Mesodermal cell (in vitro differentiated cells): ENCODE data around the gene PARD3B.

Source experiments
- H3K27ac ChIP-seq: 2 replicates; pipeline ENCODE4 v1.7.0; 2013; ENCODE audit warnings: mild to moderate bottlenecking, low read depth, low read length, moderate library complexity; ENCODE audit not compliant: severe bottlenecking
- H3K36me3 ChIP-seq: 2 replicates; pipeline ENCODE4 v1.7.1; 2013; ENCODE audit warnings: mild to moderate bottlenecking, low read length, moderate library complexity; ENCODE audit not compliant: control insufficient read depth, insufficient read depth
- H3K4me1 ChIP-seq: one replicate; pipeline ENCODE4 v1.7.1; 2013; ENCODE audit warnings: mild to moderate bottlenecking, low read length; ENCODE audit not compliant: insufficient read depth, control insufficient read depth, poor library complexity, severe bottlenecking
- H3K4me3 ChIP-seq: 2 replicates; pipeline ENCODE4 v1.7.0; 2013; ENCODE audit warnings: low read length, control low read depth, mild to moderate bottlenecking; ENCODE audit not compliant: insufficient read depth, poor library complexity, severe bottlenecking; ENCODE audit errors: extremely low read depth
- H3K9me3 ChIP-seq: 2 replicates; pipeline ENCODE4 v1.7.1; 2013; ENCODE audit warnings: mild to moderate bottlenecking, low read length, moderate library complexity; ENCODE audit not compliant: control insufficient read depth
- WGBS, 2 experiments: methylation state at CpG; one replicate each; pipeline ENCODE4 v1.1.5; 2013; ENCODE audit warnings: missing lambda C conversion rate in 2 of 2; ENCODE audit not compliant: insufficient coverage in 2 of 2; 5-methylcytosine and 5-hydroxymethylcytosine counted together

The PARD3B gene

GRCh38 chr2:204779771-204780170, 234.5 kb downstream of the PARD3B start:
- Histone ChIP-seq H3K27ac (no peak overlapping the region), H3K36me3 (no peaks in the 10 kb centered on the region), H3K4me1 (no peaks in the 10 kb centered on the region), H3K9me3 (no peaks in the 10 kb centered on the region), H3K4me3 (no peak overlapping the region)

- no peaks in the 10 kb centered on the region for H3K4me1 ChIP-seq
Measured at GRCh38 chr2:204781941-204782340, 236.7 kb downstream of the PARD3B start.

GRCh38 chr2:204790076-204790475, 244.8 kb downstream of the PARD3B start:
- H3K4me3 ChIP-seq, result no peak overlapping the region
- H3K9me3 ChIP-seq, result no peaks in the 10 kb centered on the region
- no peak overlapping the region for H3K27ac ChIP-seq
- no peaks in the 10 kb centered on the region for H3K36me3 ChIP-seq
- 92 to 100% methylated on average over 1 to 2 of the region's 3 CpGs for WGBS, 2 experiments
- no peaks in the 10 kb centered on the region for H3K4me1 ChIP-seq

More at GRCh38 chr2:204781941-204782340, 236.7 kb downstream of the PARD3B start:
- no peaks in the 10 kb centered on the region for H3K9me3 ChIP-seq
- no peak overlapping the region for H3K4me3 ChIP-seq
- no CpG with 5 or more reads among the region's 1 CpG for WGBS, 2 experiments
- H3K36me3 ChIP-seq, result no peaks in the 10 kb centered on the region
- H3K27ac ChIP-seq, result no peak overlapping the region

GRCh38 chr2:204791230-204791629, 246.0 kb downstream of the PARD3B start:
- Histone ChIP-seq H3K9me3 (no peaks in the 10 kb centered on the region), H3K4me1 (no peaks in the 10 kb centered on the region), H3K4me3 (no peak overlapping the region), H3K36me3 (no peaks in the 10 kb centered on the region), H3K27ac (no peak overlapping the region)

- Histone ChIP-seq H3K9me3 (no peaks in the 10 kb centered on the region), H3K4me1 (no peaks in the 10 kb centered on the region), H3K36me3 (no peaks in the 10 kb centered on the region), H3K4me3 (no peak overlapping the region), H3K27ac (no peak overlapping the region)
- 100% methylated on average over 1 of the region's 2 CpGs; no CpG with 5 or more reads in 1 of the 2 experiments for WGBS, 2 experiments
Measured at GRCh38 chr2:204794624-204795023, 249.3 kb downstream of the PARD3B start.

- Histone ChIP-seq H3K9me3 (no peaks in the 10 kb centered on the region), H3K4me3 (no peak overlapping the region), H3K4me1 (no peaks in the 10 kb centered on the region), H3K27ac (no peak overlapping the region), H3K36me3 (no peaks in the 10 kb centered on the region)
- 80 to 86% methylated on average over 1 of the region's 1 CpG for WGBS, 2 experiments
Measured at GRCh38 chr2:204795156-204795555, 249.9 kb downstream of the PARD3B start.

- 100% methylated on average over 2 of the region's 4 CpGs; no CpG with 5 or more reads in 1 of the 2 experiments for WGBS, 2 experiments
- H3K9me3 ChIP-seq, result no peaks in the 10 kb centered on the region
Measured at GRCh38 chr2:204796581-204796980, 251.3 kb downstream of the PARD3B start.

GRCh38 chr2:204799791-204800190, 254.5 kb downstream of the PARD3B start:
- Histone ChIP-seq H3K27ac (no peak overlapping the region), H3K4me3 (no peak overlapping the region), H3K4me1 (no peaks in the 10 kb centered on the region), H3K9me3 (no peaks in the 10 kb centered on the region), H3K36me3 (no peaks in the 10 kb centered on the region)
- no CpG with 5 or more reads among the region's 2 CpGs for WGBS, 2 experiments

More at GRCh38 chr2:204796581-204796980, 251.3 kb downstream of the PARD3B start:
- Histone ChIP-seq H3K4me3 (no peak overlapping the region), H3K4me1 (no peaks in the 10 kb centered on the region), H3K27ac (no peak overlapping the region), H3K36me3 (no peaks in the 10 kb centered on the region)

GRCh38 chr2:204808494-204808893, 263.2 kb downstream of the PARD3B start:
- Histone ChIP-seq H3K4me1 (no peaks in the 10 kb centered on the region), H3K27ac (no peak overlapping the region), H3K4me3 (no peak overlapping the region), H3K36me3 (no peaks in the 10 kb centered on the region), H3K9me3 (peaks cover 11% of the 10 kb centered on the region)

GRCh38 chr2:204824751-204825453, 279.6 kb downstream of the PARD3B start:
- H3K9me3 ChIP-seq, result peaks cover 7% of the 10 kb centered on the region
- no peaks in the 10 kb centered on the region for H3K36me3 ChIP-seq
- no peak overlapping the region for H3K27ac ChIP-seq
- no peak overlapping the region for H3K4me3 ChIP-seq
- 73 to 93% methylated on average over 2 to 3 of the region's 5 CpGs for WGBS, 2 experiments
- H3K4me1 ChIP-seq, result peaks cover 3% of the 10 kb centered on the region

GRCh38 chr2:204825681-204826080, 280.4 kb downstream of the PARD3B start:
- Histone ChIP-seq H3K36me3 (no peaks in the 10 kb centered on the region), H3K9me3 (peaks cover 5% of the 10 kb centered on the region), H3K4me1 (peaks cover 3% of the 10 kb centered on the region), H3K4me3 (no peak overlapping the region), H3K27ac (no peak overlapping the region)
- 100% methylated on average over 1 of the region's 5 CpGs for WGBS, 2 experiments
